Cardiac muscle cell (in vitro differentiated cells and primary cell): Measurements from ENCODE around the gene KLF5. TPM values are rescaled to one million over a fixed set of nuclear protein-coding genes. Genes with fewer than 3 reads are reported as not detected.

Experiments
- DNase-seq, 2 donors: peaks; one replicate each; pipeline versions ENCODE4 v3.0.0 to v3.0.0-alpha.2; 2010 to 2017; ENCODE audit warnings: low read depth in 1 of 2, low spot score in 1 of 2
- H3K27ac ChIP-seq: fragments of 200-600 bp; sonication (generic); 2 replicates; pipeline ENCODE4 v1.5.1; 2016
- H3K27me3 ChIP-seq: fragments of 200-600 bp; sonication (generic); 2 replicates; pipeline ENCODE4 v1.6.0; 2016; ENCODE audit warnings: control low read depth
- H3K36me3 ChIP-seq: fragments of 200-600 bp; sonication (generic); 2 replicates; pipeline ENCODE4 v1.5.1; 2016; ENCODE audit warnings: control low read depth
- H3K4me1 ChIP-seq: fragments of 200-600 bp; sonication (generic); 2 replicates; pipeline ENCODE4 v1.8.1; 2017; ENCODE audit warnings: low read depth, mild to moderate bottlenecking, mixed run types
- H3K4me3 ChIP-seq: fragments of 200-600 bp; sonication (generic); 2 replicates; pipeline ENCODE4 v1.5.1; 2016; ENCODE audit warnings: mild to moderate bottlenecking
- H3K9me3 ChIP-seq: fragments of 200-600 bp; sonication (generic); 2 replicates; pipeline ENCODE4 v1.5.1; 2017; ENCODE audit warnings: low read depth, mild to moderate bottlenecking, control low read depth
- polyA plus RNA-seq: library from polyadenylated mRNA; unstranded; fragments of >200 nt; fragmentation: Nextera tagmentation; extraction: Ambion mirVana; gene quantifications from 2 replicates; pipeline ENCODE4 v1.2.1, GENCODE V29; 2016
- total RNA-seq: library from RNA; depleted of rRNA; stranded (reverse); fragments of >200 nt; gene quantifications from 2 replicates; pipeline ENCODE4 v1.2.3, GENCODE V29; 2016
- TF ChIP-seq, protein P1 (sequence below): IDR thresholded peaks from 2 replicates; pipeline ENCODE4 v1.5.1; 2012; ENCODE audit warnings: low read depth, mild to moderate bottlenecking, low read length

The KLF5 gene
- total and polyA plus RNA-seq, 2 experiments from 2014 or later: 0.33 to 1.1 TPM

DNA sequence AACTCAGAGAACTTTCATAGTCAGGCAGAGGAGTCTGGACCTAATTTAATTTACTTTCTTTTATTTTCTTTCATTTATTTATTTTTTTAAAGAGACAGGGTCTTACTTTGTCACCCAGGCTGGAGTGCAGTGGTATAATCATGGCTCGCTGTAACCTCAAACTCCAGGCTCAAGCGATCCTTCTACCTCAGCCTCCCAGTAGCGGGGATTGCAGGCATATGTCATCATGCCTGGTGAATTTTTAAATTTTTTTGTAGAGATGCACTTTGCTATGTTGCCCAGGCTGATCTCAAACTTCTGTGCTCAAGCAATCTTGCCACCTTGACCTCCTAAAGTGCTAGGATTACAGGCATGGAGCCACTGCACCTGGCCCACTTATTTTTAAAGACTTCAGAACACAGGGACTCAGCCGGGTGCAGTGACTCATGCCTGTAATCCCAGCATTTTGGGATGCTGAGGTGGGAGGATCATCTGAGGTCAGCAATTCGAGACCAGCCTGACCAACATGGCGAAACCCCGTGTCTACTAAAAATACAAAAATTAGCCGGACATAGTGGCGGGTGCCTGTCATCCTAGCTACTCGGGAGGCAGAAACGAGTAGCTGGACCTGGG is 50.6 kb downstream of the KLF5 start:
- no peaks in the 10 kb centered on the region for H3K4me1 ChIP-seq
- TF ChIP-seq, protein P1, sequence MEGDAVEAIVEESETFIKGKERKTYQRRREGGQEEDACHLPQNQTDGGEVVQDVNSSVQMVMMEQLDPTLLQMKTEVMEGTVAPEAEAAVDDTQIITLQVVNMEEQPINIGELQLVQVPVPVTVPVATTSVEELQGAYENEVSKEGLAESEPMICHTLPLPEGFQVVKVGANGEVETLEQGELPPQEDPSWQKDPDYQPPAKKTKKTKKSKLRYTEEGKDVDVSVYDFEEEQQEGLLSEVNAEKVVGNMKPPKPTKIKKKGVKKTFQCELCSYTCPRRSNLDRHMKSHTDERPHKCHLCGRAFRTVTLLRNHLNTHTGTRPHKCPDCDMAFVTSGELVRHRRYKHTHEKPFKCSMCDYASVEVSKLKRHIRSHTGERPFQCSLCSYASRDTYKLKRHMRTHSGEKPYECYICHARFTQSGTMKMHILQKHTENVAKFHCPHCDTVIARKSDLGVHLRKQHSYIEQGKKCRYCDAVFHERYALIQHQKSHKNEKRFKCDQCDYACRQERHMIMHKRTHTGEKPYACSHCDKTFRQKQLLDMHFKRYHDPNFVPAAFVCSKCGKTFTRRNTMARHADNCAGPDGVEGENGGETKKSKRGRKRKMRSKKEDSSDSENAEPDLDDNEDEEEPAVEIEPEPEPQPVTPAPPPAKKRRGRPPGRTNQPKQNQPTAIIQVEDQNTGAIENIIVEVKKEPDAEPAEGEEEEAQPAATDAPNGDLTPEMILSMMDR: no peak
- no peak overlapping the region for H3K4me3 ChIP-seq
- H3K27ac ChIP-seq: no peak overlapping the region
- H3K9me3 ChIP-seq: no peaks in the 10 kb centered on the region
- H3K27me3 ChIP-seq: no peaks in the 10 kb centered on the region
- H3K36me3 ChIP-seq: no peaks in the 10 kb centered on the region
- no peak for DNase-seq

DNA sequence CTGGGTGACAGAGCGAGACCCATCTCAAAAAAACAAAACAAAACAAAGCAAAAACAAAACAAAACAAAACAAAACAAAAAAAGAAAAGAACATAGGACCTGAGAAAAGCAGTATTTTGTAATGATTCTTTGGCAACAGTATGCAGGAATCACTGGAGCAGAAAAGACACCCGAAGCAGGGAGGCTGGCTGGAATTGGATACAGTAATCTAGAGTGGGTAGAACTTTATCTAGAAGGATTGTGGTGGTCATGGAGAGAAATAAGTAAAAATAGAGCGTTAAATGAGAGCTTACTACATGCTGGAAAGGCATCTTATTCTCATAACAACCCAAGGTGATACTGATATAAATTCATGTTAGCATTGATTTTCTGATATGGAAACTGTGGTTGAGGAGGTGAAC is 51.2 kb downstream of the KLF5 start:
- no peak overlapping the region for H3K4me3 ChIP-seq
- no peaks in the 10 kb centered on the region for H3K4me1 ChIP-seq
- no peaks in the 10 kb centered on the region for H3K36me3 ChIP-seq
- TF ChIP-seq, protein P1: no peak
- H3K9me3 ChIP-seq: no peaks in the 10 kb centered on the region
- DNase-seq: no peak
- H3K27me3 ChIP-seq: no peaks in the 10 kb centered on the region
- no peak overlapping the region for H3K27ac ChIP-seq

DNA sequence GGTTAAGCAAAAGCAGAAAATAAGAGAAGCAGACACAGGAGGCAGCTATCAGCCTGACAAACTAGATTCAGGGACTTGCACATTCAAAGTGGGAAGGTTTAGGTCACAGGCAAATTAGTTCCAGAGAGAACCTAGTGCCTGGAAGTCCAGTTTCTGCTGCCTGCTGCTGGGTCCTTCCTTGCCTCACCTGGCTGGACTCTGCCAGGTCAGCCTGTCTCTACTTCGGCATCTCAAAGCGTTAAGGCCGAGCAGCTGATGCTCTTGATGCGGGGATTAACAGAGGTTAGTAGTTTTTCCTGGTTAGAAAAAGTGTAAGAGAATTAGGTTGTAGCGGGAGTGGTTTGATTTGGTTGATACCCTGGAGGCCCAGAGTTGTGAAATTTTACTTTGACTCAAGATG is 52.0 kb downstream of the KLF5 start:
- DNase-seq: no peak
- no peak overlapping the region for H3K27ac ChIP-seq
- no peak overlapping the region for H3K4me3 ChIP-seq
- no peaks in the 10 kb centered on the region for H3K27me3 ChIP-seq
- TF ChIP-seq, protein P1: no peak
- no peaks in the 10 kb centered on the region for H3K9me3 ChIP-seq
- H3K36me3 ChIP-seq: no peaks in the 10 kb centered on the region
- no peaks in the 10 kb centered on the region for H3K4me1 ChIP-seq

DNA sequence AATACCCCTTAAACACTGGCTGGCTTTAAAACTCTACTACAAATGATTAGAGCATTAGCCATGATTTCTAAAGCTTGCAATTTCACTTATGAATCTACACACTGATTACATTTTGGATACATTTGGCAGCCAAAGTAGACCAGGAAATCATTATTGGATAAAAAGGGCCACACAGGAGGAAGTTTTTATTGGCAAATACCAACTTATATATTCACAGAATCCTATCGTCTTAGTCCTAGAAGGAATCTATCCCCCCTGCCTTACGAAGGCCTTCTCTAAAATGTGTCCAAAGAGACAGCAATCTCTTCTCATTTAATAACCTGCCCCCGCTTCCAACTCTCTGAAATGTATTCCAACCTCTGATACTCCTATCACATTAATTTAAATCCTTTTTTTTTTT is 52.5 kb downstream of the KLF5 start:
- Histone ChIP-seq H3K36me3 (no peaks in the 10 kb centered on the region), H3K4me3 (no peak overlapping the region), H3K27ac (no peak overlapping the region), H3K27me3 (no peaks in the 10 kb centered on the region), H3K9me3 (no peaks in the 10 kb centered on the region), H3K4me1 (no peaks in the 10 kb centered on the region)
- DNase-seq: no peak
- TF ChIP-seq, protein P1: no peak

DNA sequence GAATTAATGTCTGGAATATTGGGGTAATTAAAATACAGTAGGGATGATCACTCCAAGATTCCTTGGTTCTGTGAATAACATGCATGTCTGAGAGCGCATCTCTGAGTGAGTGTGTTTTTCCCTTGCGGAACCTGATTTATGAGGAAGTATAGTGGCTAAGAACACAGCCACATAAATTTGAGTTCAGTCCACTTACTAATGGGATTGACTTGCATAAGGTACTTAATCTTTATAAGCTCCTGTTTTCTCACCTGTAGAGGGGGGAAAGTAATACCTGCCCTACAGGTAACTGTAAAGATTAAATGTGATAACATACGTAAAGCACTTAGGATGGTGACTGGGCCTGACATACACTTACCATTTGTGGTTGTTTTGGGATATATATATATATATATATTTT is 60.8 kb downstream of the KLF5 start:
- Histone ChIP-seq H3K4me1 (no peaks in the 10 kb centered on the region), H3K27me3 (no peaks in the 10 kb centered on the region), H3K36me3 (no peaks in the 10 kb centered on the region), H3K4me3 (no peak overlapping the region), H3K27ac (no peak overlapping the region), H3K9me3 (no peaks in the 10 kb centered on the region)
- DNase-seq: no peak
- TF ChIP-seq, protein P1: no peak
